H1 (cell line): ENCODE data around the gene CISTR. TPM values are rescaled to one million over a fixed set of nuclear protein-coding genes. Genes with fewer than 3 reads are reported as not detected.

Experiments used
- CTCF ChIA-PET: fragments of 300-600 bp; sonication (Branson Sonifier 250); formaldehyde crosslinking; loops from one replicate; lab custom pipeline; 2021; ENCODE audit not compliant: partially characterized antibody; lab: Charles Lee
- POLR2A ChIA-PET: fragments of 300-600 bp; sonication (Branson Sonifier 250); formaldehyde crosslinking; loops from one replicate; lab custom pipeline; 2021; ENCODE audit warnings: inconsistent platforms; ENCODE audit not compliant: partially characterized antibody; lab: Charles Lee
- DNase-seq, 2 experiments: peaks; one replicate each; pipeline versions ENCODE4 v3.0.0 to v3.0.0-alpha.2; 2010 to 2022; ENCODE audit warnings: low spot score in 2 of 2, low read depth in 1 of 2, mixed read lengths in 1 of 2
- FAIRE-seq: peaks from 2 replicates; lab custom pipeline; 2011; peaks lifted over from hg19 to GRCh38; lab: Jason Lieb, UNC
- H2AFZ ChIP-seq: 2 replicates; pipeline ENCODE4 v1.8.1; 2012; ENCODE audit warnings: low read length, inconsistent platforms
- H2AK5ac ChIP-seq: 2 replicates; pipeline ENCODE4 v1.6.1; 2013; ENCODE audit warnings: low read depth, low read length
- H2BK120ac ChIP-seq: replicated peaks from 2 replicates; pipeline ENCODE3; 2013; ENCODE audit warnings: low read depth, low read length, inconsistent platforms
- H2BK12ac ChIP-seq: 2 replicates; pipeline ENCODE4 v1.6.1; 2013; ENCODE audit warnings: low read depth, low read length
- H2BK15ac ChIP-seq: 2 replicates; pipeline ENCODE4 v1.6.1; 2013; ENCODE audit warnings: low read length
- H2BK20ac ChIP-seq: 2 replicates; pipeline ENCODE4 v1.6.1; 2013; ENCODE audit warnings: low read length
- H2BK5ac ChIP-seq: 2 replicates; pipeline ENCODE4 v1.6.1; 2013; ENCODE audit warnings: low read depth, low read length
- H3K14ac ChIP-seq: 2 replicates; pipeline ENCODE4 v1.6.1; 2013; ENCODE audit warnings: inconsistent platforms; ENCODE audit not compliant: insufficient read length
- H3K18ac ChIP-seq: 2 replicates; pipeline ENCODE4 v1.6.1; 2013; ENCODE audit warnings: low read length; ENCODE audit errors: extremely low read depth
- H3K23ac ChIP-seq: 2 replicates; pipeline ENCODE4 v1.6.1; 2013; ENCODE audit warnings: inconsistent platforms; ENCODE audit not compliant: insufficient read length
- H3K23me2 ChIP-seq: 2 replicates; pipeline ENCODE4 v1.6.1; 2013; ENCODE audit warnings: low read depth, low read length
- H3K27ac ChIP-seq: 2 replicates; pipeline ENCODE4 v1.6.1; 2011; ENCODE audit warnings: low read depth, low read length, inconsistent platforms
- H3K27me3 ChIP-seq, 4 experiments: replicated peaks in 1 of 4; 1 replicate in 1 of 4; 2 replicates in 3 of 4; pipeline versions ENCODE4 v1.6.1 to v1.8.1; 2011 to 2013; ENCODE audit warnings: low read length in 3 of 4, mild to moderate bottlenecking in 3 of 4, inconsistent platforms in 2 of 4, mixed read lengths in 2 of 4, moderate library complexity in 1 of 4; ENCODE audit not compliant: control insufficient read depth in 3 of 4, insufficient read depth in 3 of 4; ENCODE audit errors: extremely low read depth in 1 of 4
- H3K36me3 ChIP-seq, 4 experiments: 2 replicates each; pipeline versions ENCODE4 v1.6.1 to v1.8.1; 2011 to 2013; ENCODE audit warnings: mild to moderate bottlenecking in 4 of 4, low read length in 3 of 4, moderate library complexity in 2 of 4, control low read depth in 1 of 4, inconsistent platforms in 1 of 4; ENCODE audit not compliant: insufficient read depth in 4 of 4, control insufficient read depth in 2 of 4
- H3K4ac ChIP-seq: replicated peaks from 2 replicates; pipeline ENCODE3; 2013; ENCODE audit warnings: low read length, low read depth, mixed read lengths, inconsistent platforms; ENCODE audit not compliant: insufficient read length
- H3K4me1 ChIP-seq, 4 experiments: replicated peaks in 1 of 4; 1 replicate in 1 of 4; 2 replicates in 3 of 4; pipeline versions ENCODE4 v1.6.1 to v1.8.1; 2011 to 2013; ENCODE audit warnings: low read length in 3 of 4, inconsistent platforms in 2 of 4, mixed read lengths in 1 of 4; ENCODE audit not compliant: insufficient read depth in 4 of 4, control insufficient read depth in 3 of 4
- H3K4me2 ChIP-seq, 2 experiments: 2 replicates each; pipeline versions ENCODE4 v1.6.1 to v1.8.1; 2011 to 2013; ENCODE audit warnings: low read depth in 2 of 2, low read length in 2 of 2, control low read depth in 1 of 2, inconsistent platforms in 1 of 2, mild to moderate bottlenecking in 1 of 2; ENCODE audit not compliant: insufficient read depth in 1 of 2
- H3K4me3 ChIP-seq, 4 experiments: fragments of 200-600, 300-600 bp in 1 of 4; sonication (generic), shearing (Covaris generic), sonication (Bioruptor Twin) in 1 of 4; 2 replicates each; pipeline versions ENCODE4 v1.5.1 to v1.8.1; 2011 to 2016; ENCODE audit warnings: low read length in 4 of 4, low read depth in 3 of 4, control low read depth in 2 of 4, inconsistent platforms in 2 of 4, mild to moderate bottlenecking in 2 of 4, mixed read lengths in 1 of 4, moderate library complexity in 1 of 4; ENCODE audit not compliant: insufficient read depth in 2 of 4; ENCODE audit errors: extremely low read depth in 1 of 4
- H3K56ac ChIP-seq: replicated peaks from 2 replicates; pipeline ENCODE3; 2013; ENCODE audit warnings: low read depth, mild to moderate bottlenecking, mixed read lengths, low read length, inconsistent platforms; ENCODE audit not compliant: insufficient read length
- H3K79me1 ChIP-seq: 2 replicates; pipeline ENCODE4 v1.6.1; 2013; ENCODE audit warnings: low read depth, low read length, control low read depth
- H3K79me2 ChIP-seq, 2 experiments: 2 replicates each; pipeline versions ENCODE4 v1.6.1 to v1.8.1; 2012 to 2013; ENCODE audit warnings: low read length in 2 of 2, mild to moderate bottlenecking in 2 of 2, inconsistent platforms in 1 of 2; ENCODE audit not compliant: insufficient read depth in 2 of 2, control insufficient read depth in 1 of 2
- H3K9ac ChIP-seq, 4 experiments: replicated peaks in 1 of 4; 1 replicate in 1 of 4; 2 replicates in 3 of 4; pipeline versions ENCODE4 v1.6.1 to v1.8.1; 2011 to 2013; ENCODE audit warnings: low read depth in 3 of 4, low read length in 3 of 4, control low read depth in 2 of 4, mild to moderate bottlenecking in 2 of 4, moderate library complexity in 2 of 4, inconsistent platforms in 1 of 4; ENCODE audit errors: extremely low read depth in 1 of 4
- H3K9me3 ChIP-seq, 2 experiments: 2 replicates each; pipeline versions ENCODE4 v1.6.1 to v1.8.1; 2012 to 2013; ENCODE audit warnings: mild to moderate bottlenecking in 2 of 2, moderate library complexity in 2 of 2, control low read depth in 1 of 2, inconsistent platforms in 1 of 2, low read depth in 1 of 2, low read length in 1 of 2, mixed read lengths in 1 of 2; ENCODE audit not compliant: insufficient read depth in 2 of 2
- H4K20me1 ChIP-seq, 2 experiments: replicated peaks in 1 of 2; 2 replicates each; pipeline versions ENCODE3 to v1.8.1; 2011 to 2013; ENCODE audit warnings: inconsistent platforms in 2 of 2, low read length in 2 of 2, mild to moderate bottlenecking in 1 of 2; ENCODE audit not compliant: insufficient read depth in 2 of 2, control insufficient read depth in 1 of 2
- H4K5ac ChIP-seq: 2 replicates; pipeline ENCODE4 v1.6.1; 2013; ENCODE audit warnings: low read length, low read depth, mixed read lengths, inconsistent platforms; ENCODE audit not compliant: insufficient read length
- H4K8ac ChIP-seq: 2 replicates; pipeline ENCODE4 v1.8.0; 2013; ENCODE audit warnings: mild to moderate bottlenecking, moderate library complexity, low read length, inconsistent platforms; ENCODE audit not compliant: insufficient read depth; ENCODE audit errors: extremely low read depth
- H4K91ac ChIP-seq: replicated peaks from 2 replicates; pipeline ENCODE3; 2013; ENCODE audit warnings: low read length, mixed read lengths, inconsistent platforms; ENCODE audit not compliant: insufficient read length
- BACH1 ChIP-seq: IDR thresholded peaks from 2 replicates; pipeline ENCODE4 v1.6.1; 2012; ENCODE audit warnings: low read length, improper control_type of control experiment
- CHD2 ChIP-seq: IDR thresholded peaks from 2 replicates; pipeline ENCODE4 v1.6.1; 2012; ENCODE audit warnings: low read length, improper control_type of control experiment
- CTBP2 ChIP-seq: IDR thresholded peaks from 2 replicates; pipeline ENCODE4 v1.7.0; 2011; ENCODE audit warnings: borderline replicate concordance, mild to moderate bottlenecking, moderate library complexity, mixed read lengths, low read length; ENCODE audit not compliant: insufficient read depth, insufficient read length
- FOSL1 ChIP-seq: IDR thresholded peaks from 2 replicates; pipeline ENCODE4 v1.6.1; 2011; ENCODE audit warnings: mild to moderate bottlenecking, low read depth, low read length, moderate library complexity; ENCODE audit not compliant: insufficient read depth
- POLR2A ChIP-seq, 2 experiments: IDR thresholded peaks; 1 replicate in 1 of 2; 2 replicates in 1 of 2; pipeline ENCODE4 v1.6.1; 2011; ENCODE audit warnings: low read depth in 2 of 2, low read length in 2 of 2, mild to moderate bottlenecking in 2 of 2; ENCODE audit errors: control extremely low read depth in 1 of 2
- RFX5 ChIP-seq: IDR thresholded peaks from 2 replicates; pipeline ENCODE4 v1.6.1; 2011; ENCODE audit warnings: low read depth, low read length, improper control_type of control experiment, borderline replicate concordance
- SAP30 ChIP-seq: fragments of 300-600 bp; sonication (generic); IDR thresholded peaks from 2 replicates; pipeline ENCODE4 v1.7.1; 2012; ENCODE audit warnings: low read length, moderate library complexity, mild to moderate bottlenecking, inconsistent platforms; ENCODE audit not compliant: insufficient read depth, insufficient replicate concordance
- SIRT6 ChIP-seq: IDR thresholded peaks from one replicate; pipeline ENCODE4 v1.7.1; 2012; ENCODE audit warnings: low read length, inconsistent platforms
- SP1 ChIP-seq: IDR thresholded peaks from 2 replicates; pipeline ENCODE4 v1.6.1; 2011; ENCODE audit warnings: low read depth, low read length
- SP2 ChIP-seq: IDR thresholded peaks from 2 replicates; pipeline ENCODE4 v1.6.1; 2012; ENCODE audit warnings: mild to moderate bottlenecking, low read length, inconsistent platforms
- TEAD4 ChIP-seq: IDR thresholded peaks from 2 replicates; pipeline ENCODE4 v1.6.1; 2012; ENCODE audit warnings: low read depth, low read length, inconsistent platforms, mixed read lengths
- WGBS, 2 experiments: shearing (Covaris generic) in 1 of 2; methylation state at CpG; one replicate each; pipeline versions ENCODE4 v1.1.6 to v1.1.7; 2013 to 2015; ENCODE audit warnings: low lambda C conversion rate in 2 of 2, mixed read lengths in 2 of 2, inconsistent platforms in 1 of 2, low coverage in 1 of 2, missing lambda C conversion rate in 1 of 2; ENCODE audit not compliant: insufficient replicate concordance in 2 of 2, insufficient coverage in 1 of 2, insufficient read length in 1 of 2; ENCODE audit errors: extremely low coverage in 1 of 2, missing lambda C conversion rate in 1 of 2; 5-methylcytosine and 5-hydroxymethylcytosine counted together
- polyA plus RNA-seq, 7 experiments: library from polyadenylated mRNA; depleted of rRNA in 3 of 7; stranded (reverse) in 5 of 7; unstranded in 2 of 7; fragments of >200 nt in 5 of 7; fragments of 200-250 nt in 2 of 7; gene quantifications; 1 replicate in 5 of 7; 2 replicates in 1 of 7; 4 replicates in 1 of 7; pipeline versions ENCODE4 v1.2.1 to v1.2.3, GENCODE V29; 2011 to 2013; ENCODE audit warnings: missing spikeins in 2 of 7, mixed read lengths in 2 of 7
- total RNA-seq: library from RNA; stranded (reverse); fragmentation: NEBNext Ultra II Directional; extraction: Animal tissue kit (Norgen Biotek cat#: 25700); gene quantifications from 2 replicates; pipeline ENCODE4 v1.2.1, GENCODE V29; 2021
- TF ChIP-seq, protein P1 (sequence below): IDR thresholded peaks from 2 replicates; pipeline ENCODE4 v1.6.1; 2012; ENCODE audit warnings: low read length, inconsistent platforms

CISTR gene
- total and polyA plus RNA-seq, 2 of the 8 experiments (the other 6 are each of a cell fraction or from before 2014, with no cell fraction given) = not detected

- H3K27me3 ChIP-seq = no peaks in the 10 kb centered on the region
- no peaks in the 10 kb centered on the region for H3K4me1 ChIP-seq
- H3K79me2 ChIP-seq = no peaks in the 10 kb centered on the region
- no peak overlapping the region for H2BK20ac ChIP-seq
- no peak overlapping the region for H4K8ac ChIP-seq
- no peak overlapping the region for H4K91ac ChIP-seq
- DNase-seq = no peak
- H2AFZ ChIP-seq = no peak overlapping the region
- no peak overlapping the region for H2AK5ac ChIP-seq
- no peak overlapping the region for H3K23ac ChIP-seq
- H2BK120ac ChIP-seq = no peak overlapping the region
- ChIA-PET POLR2A (no interaction called here), CTCF (interaction anchor here (1.7 to 2.6 kb wide), 4 partner anchors 10 to 20 kb away, joined by 4 to 15 read pairs (median 8); no protein-coding TSS in a partner anchor)
- no peak for FAIRE-seq
- H3K14ac ChIP-seq = no peak overlapping the region
- H2BK12ac ChIP-seq = no peak overlapping the region
- no peak overlapping the region for H3K9ac ChIP-seq
- no peaks in the 10 kb centered on the region for H3K9me3 ChIP-seq
- H3K27ac ChIP-seq = no peak overlapping the region
- H3K23me2 ChIP-seq = no peaks in the 10 kb centered on the region; the same call in 1 of the 2 replicates
- H3K4me2 ChIP-seq = no peak overlapping the region
- no peak overlapping the region for H4K5ac ChIP-seq
- no peak overlapping the region for H2BK15ac ChIP-seq
- no peaks in the 10 kb centered on the region for H3K36me3 ChIP-seq
- 90% methylated on average over 6 of the region's 6 CpGs; no CpG with 5 or more reads in 1 of the 2 experiments for WGBS, 2 experiments
- no peak overlapping the region for H3K18ac ChIP-seq
- H3K79me1 ChIP-seq = no peaks in the 10 kb centered on the region
- no peak overlapping the region for H3K4me3 ChIP-seq
- TF ChIP-seq BACH1 (no peak), CTBP2 (no peak), SIRT6 (no peak), SP1 (no peak), RFX5 (no peak), FOSL1 (no peak), SP2 (no peak), CHD2 (no peak), SAP30 (no peak), TEAD4 (no peak), POLR2A (IDR thresholded peaks at IDR 0.05; ENCODE audit: control extremely low read depth in 1 of 2, low read depth in 2 of 2, low read length in 2 of 2) (no peak)
- TF ChIP-seq, protein P1, sequence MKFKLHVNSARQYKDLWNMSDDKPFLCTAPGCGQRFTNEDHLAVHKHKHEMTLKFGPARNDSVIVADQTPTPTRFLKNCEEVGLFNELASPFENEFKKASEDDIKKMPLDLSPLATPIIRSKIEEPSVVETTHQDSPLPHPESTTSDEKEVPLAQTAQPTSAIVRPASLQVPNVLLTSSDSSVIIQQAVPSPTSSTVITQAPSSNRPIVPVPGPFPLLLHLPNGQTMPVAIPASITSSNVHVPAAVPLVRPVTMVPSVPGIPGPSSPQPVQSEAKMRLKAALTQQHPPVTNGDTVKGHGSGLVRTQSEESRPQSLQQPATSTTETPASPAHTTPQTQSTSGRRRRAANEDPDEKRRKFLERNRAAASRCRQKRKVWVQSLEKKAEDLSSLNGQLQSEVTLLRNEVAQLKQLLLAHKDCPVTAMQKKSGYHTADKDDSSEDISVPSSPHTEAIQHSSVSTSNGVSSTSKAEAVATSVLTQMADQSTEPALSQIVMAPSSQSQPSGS = no peak
- no peak overlapping the region for H3K56ac ChIP-seq
- H2BK5ac ChIP-seq = no peak overlapping the region
- no peak overlapping the region for H3K4ac ChIP-seq
- H4K20me1 ChIP-seq = no peaks in the 10 kb centered on the region
Observed at GRCh38 chr12:53775478-53776145, 23.8 kb upstream of the CISTR start.
